GM23338 (cell line): Measurements from ENCODE around the gene PAX4. TPM values are rescaled to one million over a fixed set of nuclear protein-coding genes. Genes with fewer than 3 reads are reported as not detected.

Experiments
- ATAC-seq: fragments of 200-7000 bp; cut with Tn5 transposase; 3 replicates; pipeline ENCODE4 v1.9.1; 2020
- DNase-seq: peaks from one replicate; pipeline ENCODE4 v3.0.0-alpha.2; 2015; ENCODE audit warnings: low spot score
- H2AFZ ChIP-seq: fragments of 200-600 bp; sonication (generic); 2 replicates; pipeline ENCODE4 v1.8.0; 2016; ENCODE audit warnings: antibody characterized with exemption, mild to moderate bottlenecking, moderate library complexity
- H3F3A ChIP-seq: fragments of 200-600 bp; sonication (generic); replicated peaks from 2 replicates; pipeline ENCODE4 v1.8.0; 2017; ENCODE audit warnings: antibody characterized with exemption, mixed run types, low read depth
- H3K27ac ChIP-seq: fragments of 200-600 bp; sonication (generic); 2 replicates; pipeline ENCODE4 v1.6.1; 2016; ENCODE audit warnings: low read depth
- H3K27me3 ChIP-seq: fragments of 200-600 bp; sonication (generic); 2 replicates; pipeline ENCODE4 v1.8.0; 2016; ENCODE audit warnings: mild to moderate bottlenecking, mixed run types, moderate library complexity; ENCODE audit not compliant: insufficient read depth
- H3K36me3 ChIP-seq: fragments of 200-600 bp; sonication (generic); 2 replicates; pipeline ENCODE4 v1.8.0; 2016; ENCODE audit warnings: mild to moderate bottlenecking; ENCODE audit not compliant: insufficient read depth
- H3K4me1 ChIP-seq: fragments of 200-600 bp; sonication (generic); 2 replicates; pipeline ENCODE4 v1.8.0; 2016; ENCODE audit warnings: mild to moderate bottlenecking, moderate library complexity; ENCODE audit not compliant: insufficient read depth
- H3K4me2 ChIP-seq: fragments of 200-600 bp; sonication (generic); 2 replicates; pipeline ENCODE4 v1.7.1; 2017; ENCODE audit warnings: mixed run types
- H3K4me3 ChIP-seq: fragments of 200-600 bp; sonication (generic); 2 replicates; pipeline ENCODE4 v1.6.1; 2016; ENCODE audit warnings: mixed run types
- H3K79me2 ChIP-seq: fragments of 200-600 bp; sonication (generic); replicated peaks from 2 replicates; pipeline ENCODE4 v1.8.0; 2017; ENCODE audit warnings: mild to moderate bottlenecking; ENCODE audit not compliant: insufficient read depth
- H3K9me2 ChIP-seq: fragments of 200-600 bp; sonication (generic); 2 replicates; pipeline ENCODE4 v1.8.0; 2017; ENCODE audit not compliant: insufficient read depth
- H4K20me1 ChIP-seq: fragments of 200-600 bp; sonication (generic); replicated peaks from 2 replicates; pipeline ENCODE4 v1.8.0; 2017; ENCODE audit warnings: mild to moderate bottlenecking; ENCODE audit not compliant: insufficient read depth
- H3K27ac Mint-ChIP-seq: 2 replicates; pipeline ENCODE4 v1.8.0; 2020; ENCODE audit warnings: inconsistent platforms, mild to moderate bottlenecking, moderate library complexity, mixed read lengths
- H3K27me3 Mint-ChIP-seq: 3 replicates; pipeline ENCODE4 v1.8.0; 2022; ENCODE audit warnings: low read depth, mild to moderate bottlenecking, moderate library complexity, mixed read lengths, inconsistent platforms; ENCODE audit not compliant: insufficient read depth, poor library complexity
- H3K36me3 Mint-ChIP-seq: 3 replicates; pipeline ENCODE4 v1.8.0; 2021; ENCODE audit warnings: low read depth, mild to moderate bottlenecking, inconsistent platforms, moderate library complexity, mixed read lengths
- H3K4me1 Mint-ChIP-seq: 3 replicates; pipeline ENCODE4 v1.8.0; 2020; ENCODE audit warnings: mild to moderate bottlenecking, inconsistent platforms, mixed read lengths
- H3K4me3 Mint-ChIP-seq: 3 replicates; pipeline ENCODE4 v1.8.0; 2021; ENCODE audit warnings: moderate library complexity, mild to moderate bottlenecking, inconsistent platforms, mixed read lengths
- H3K9me3 Mint-ChIP-seq: 3 replicates; pipeline ENCODE4 v1.8.0; 2020; ENCODE audit warnings: moderate library complexity, mild to moderate bottlenecking, inconsistent platforms, mixed read lengths
- CREB1 ChIP-seq: fragments of 250-450 bp; sonication (Bioruptor Pico); IDR thresholded peaks from 2 replicates; pipeline ENCODE4 v1.5.0; 2020; ENCODE audit warnings: low read depth, mild to moderate bottlenecking, moderate library complexity
- EZH2 ChIP-seq: fragments of 200-600 bp; sonication (generic); IDR thresholded peaks from one replicate; pipeline ENCODE4 v1.8.0; 2017; ENCODE audit warnings: antibody characterized with exemption, mild to moderate bottlenecking, low read depth; ENCODE audit not compliant: unreplicated experiment
- EZH2phosphoT487 ChIP-seq: fragments of 200-600 bp; sonication (generic); IDR thresholded peaks from one replicate; pipeline ENCODE4 v1.8.1; 2018; ENCODE audit warnings: antibody characterized with exemption; ENCODE audit not compliant: unreplicated experiment
- JUNB ChIP-seq: IDR thresholded peaks from one replicate; pipeline ENCODE4 v1.6.1; 2016; ENCODE audit warnings: antibody characterized with exemption; ENCODE audit not compliant: unreplicated experiment
- NANOG ChIP-seq: IDR thresholded peaks from 2 replicates; pipeline ENCODE4 v1.6.1; 2016; ENCODE audit warnings: antibody characterized with exemption, borderline replicate concordance
- POLR2AphosphoS5 ChIP-seq: IDR thresholded peaks from 2 replicates; pipeline ENCODE4 v1.6.1; 2016; ENCODE audit warnings: antibody characterized with exemption, low read depth
- STAT1 ChIP-seq: IDR thresholded peaks from one replicate; pipeline ENCODE4 v1.6.1; 2016; ENCODE audit warnings: antibody characterized with exemption; ENCODE audit not compliant: unreplicated experiment
- ZNF114 ChIP-seq: fragments of 250-450 bp; sonication (Bioruptor Pico); IDR thresholded peaks from 2 replicates; pipeline ENCODE4 v1.5.0; 2020; ENCODE audit warnings: mild to moderate bottlenecking, moderate library complexity
- ZNF331 ChIP-seq: fragments of 250-450 bp; sonication (Bioruptor Pico); IDR thresholded peaks from 2 replicates; pipeline ENCODE4 v1.5.0; 2020; ENCODE audit warnings: low read depth, mild to moderate bottlenecking, moderate library complexity
- polyA plus RNA-seq: library from polyadenylated mRNA; unstranded; fragments of >200 nt; fragmentation: Nextera tagmentation; extraction: Ambion mirVana; gene quantifications from 2 replicates; pipeline ENCODE4 v1.2.1, GENCODE V29; 2016
- total RNA-seq: library from RNA; depleted of rRNA; stranded (reverse); fragments of >200 nt; shearing (Covaris generic); gene quantifications from 2 replicates; pipeline ENCODE4 v1.2.3, GENCODE V29; 2014
- TF ChIP-seq, protein P1 (sequence below), 2 experiments: fragments of 200-600 bp in 1 of 2; sonication (generic) in 1 of 2; conservative IDR thresholded peaks; 2 replicates each; pipeline versions ENCODE4 v1.5.1 to v1.6.1; 2016 to 2017; ENCODE audit warnings: antibody characterized with exemption in 2 of 2, low read depth in 2 of 2, mild to moderate bottlenecking in 2 of 2, moderate library complexity in 1 of 2
- TF ChIP-seq, protein P2 (sequence below): IDR thresholded peaks from one replicate; pipeline ENCODE4 v1.6.1; 2018; ENCODE audit warnings: antibody characterized with exemption; ENCODE audit not compliant: unreplicated experiment
- TF ChIP-seq, protein P3 (sequence below): IDR thresholded peaks from 2 replicates; pipeline ENCODE4 v1.6.1; 2016; ENCODE audit warnings: antibody characterized with exemption
- TF ChIP-seq, protein P4 (sequence below): fragments of 250-450 bp; sonication (Bioruptor Pico); IDR thresholded peaks from 2 replicates; pipeline ENCODE4 v1.5.0; 2020; ENCODE audit warnings: mild to moderate bottlenecking, moderate library complexity

The PAX4 gene
- total and polyA plus RNA-seq, 2 experiments from 2014 or later: not detected

DNA sequence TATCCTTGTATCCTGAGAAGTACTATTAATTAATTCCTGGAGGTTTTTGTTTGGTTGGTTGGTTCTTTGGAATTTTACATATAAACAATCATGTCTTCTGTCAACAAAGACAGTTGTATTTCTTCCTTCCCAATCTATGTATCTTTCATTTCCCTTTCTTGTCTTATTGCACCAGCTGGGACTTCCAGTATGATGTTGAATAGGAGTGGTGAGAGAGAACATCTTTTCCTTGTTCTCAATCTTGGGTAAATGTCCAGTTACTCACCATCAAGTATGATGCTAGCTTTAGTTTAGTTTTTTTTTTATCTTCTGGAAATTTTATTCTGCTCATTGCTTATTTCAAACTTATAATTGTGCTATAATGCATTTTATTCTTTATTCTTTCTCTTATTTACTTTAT lies 7.4 kb upstream of the PAX4 start:
- peaks cover 14% of the 10 kb centered on the region for H3K4me1 Mint-ChIP-seq
- H3K4me3 ChIP-seq: no peak overlapping the region
- H3K27ac ChIP-seq: no peak overlapping the region
- no peak overlapping the region for H3K27ac Mint-ChIP-seq
- no peaks in the 10 kb centered on the region for H3K79me2 ChIP-seq
- no peak overlapping the region for H2AFZ ChIP-seq
- no peak overlapping the region for H3K4me3 Mint-ChIP-seq
- H3K27me3 ChIP-seq: peaks cover 13% of the 10 kb centered on the region
- peaks cover 7% of the 10 kb centered on the region; the same call in 1 of the 2 replicates for H3K4me1 ChIP-seq
- H4K20me1 ChIP-seq: no peaks in the 10 kb centered on the region
- TF ChIP-seq, protein P1, sequence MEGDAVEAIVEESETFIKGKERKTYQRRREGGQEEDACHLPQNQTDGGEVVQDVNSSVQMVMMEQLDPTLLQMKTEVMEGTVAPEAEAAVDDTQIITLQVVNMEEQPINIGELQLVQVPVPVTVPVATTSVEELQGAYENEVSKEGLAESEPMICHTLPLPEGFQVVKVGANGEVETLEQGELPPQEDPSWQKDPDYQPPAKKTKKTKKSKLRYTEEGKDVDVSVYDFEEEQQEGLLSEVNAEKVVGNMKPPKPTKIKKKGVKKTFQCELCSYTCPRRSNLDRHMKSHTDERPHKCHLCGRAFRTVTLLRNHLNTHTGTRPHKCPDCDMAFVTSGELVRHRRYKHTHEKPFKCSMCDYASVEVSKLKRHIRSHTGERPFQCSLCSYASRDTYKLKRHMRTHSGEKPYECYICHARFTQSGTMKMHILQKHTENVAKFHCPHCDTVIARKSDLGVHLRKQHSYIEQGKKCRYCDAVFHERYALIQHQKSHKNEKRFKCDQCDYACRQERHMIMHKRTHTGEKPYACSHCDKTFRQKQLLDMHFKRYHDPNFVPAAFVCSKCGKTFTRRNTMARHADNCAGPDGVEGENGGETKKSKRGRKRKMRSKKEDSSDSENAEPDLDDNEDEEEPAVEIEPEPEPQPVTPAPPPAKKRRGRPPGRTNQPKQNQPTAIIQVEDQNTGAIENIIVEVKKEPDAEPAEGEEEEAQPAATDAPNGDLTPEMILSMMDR (conservative IDR thresholded peaks at IDR 0.05; ENCODE audit: low read depth in 2 of 2): no peak
- TF ChIP-seq POLR2AphosphoS5 (no peak), ZNF331 (no peak), EZH2phosphoT487 (no peak), STAT1 (no peak), JUNB (no peak), NANOG (no peak), ZNF114 (CRISPR knock-in tag) (no peak), EZH2 (no peak), CREB1 (CRISPR knock-in tag) (no peak)
- TF ChIP-seq, protein P2, sequence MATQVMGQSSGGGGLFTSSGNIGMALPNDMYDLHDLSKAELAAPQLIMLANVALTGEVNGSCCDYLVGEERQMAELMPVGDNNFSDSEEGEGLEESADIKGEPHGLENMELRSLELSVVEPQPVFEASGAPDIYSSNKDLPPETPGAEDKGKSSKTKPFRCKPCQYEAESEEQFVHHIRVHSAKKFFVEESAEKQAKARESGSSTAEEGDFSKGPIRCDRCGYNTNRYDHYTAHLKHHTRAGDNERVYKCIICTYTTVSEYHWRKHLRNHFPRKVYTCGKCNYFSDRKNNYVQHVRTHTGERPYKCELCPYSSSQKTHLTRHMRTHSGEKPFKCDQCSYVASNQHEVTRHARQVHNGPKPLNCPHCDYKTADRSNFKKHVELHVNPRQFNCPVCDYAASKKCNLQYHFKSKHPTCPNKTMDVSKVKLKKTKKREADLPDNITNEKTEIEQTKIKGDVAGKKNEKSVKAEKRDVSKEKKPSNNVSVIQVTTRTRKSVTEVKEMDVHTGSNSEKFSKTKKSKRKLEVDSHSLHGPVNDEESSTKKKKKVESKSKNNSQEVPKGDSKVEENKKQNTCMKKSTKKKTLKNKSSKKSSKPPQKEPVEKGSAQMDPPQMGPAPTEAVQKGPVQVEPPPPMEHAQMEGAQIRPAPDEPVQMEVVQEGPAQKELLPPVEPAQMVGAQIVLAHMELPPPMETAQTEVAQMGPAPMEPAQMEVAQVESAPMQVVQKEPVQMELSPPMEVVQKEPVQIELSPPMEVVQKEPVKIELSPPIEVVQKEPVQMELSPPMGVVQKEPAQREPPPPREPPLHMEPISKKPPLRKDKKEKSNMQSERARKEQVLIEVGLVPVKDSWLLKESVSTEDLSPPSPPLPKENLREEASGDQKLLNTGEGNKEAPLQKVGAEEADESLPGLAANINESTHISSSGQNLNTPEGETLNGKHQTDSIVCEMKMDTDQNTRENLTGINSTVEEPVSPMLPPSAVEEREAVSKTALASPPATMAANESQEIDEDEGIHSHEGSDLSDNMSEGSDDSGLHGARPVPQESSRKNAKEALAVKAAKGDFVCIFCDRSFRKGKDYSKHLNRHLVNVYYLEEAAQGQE: no peak
- TF ChIP-seq, protein P3, sequence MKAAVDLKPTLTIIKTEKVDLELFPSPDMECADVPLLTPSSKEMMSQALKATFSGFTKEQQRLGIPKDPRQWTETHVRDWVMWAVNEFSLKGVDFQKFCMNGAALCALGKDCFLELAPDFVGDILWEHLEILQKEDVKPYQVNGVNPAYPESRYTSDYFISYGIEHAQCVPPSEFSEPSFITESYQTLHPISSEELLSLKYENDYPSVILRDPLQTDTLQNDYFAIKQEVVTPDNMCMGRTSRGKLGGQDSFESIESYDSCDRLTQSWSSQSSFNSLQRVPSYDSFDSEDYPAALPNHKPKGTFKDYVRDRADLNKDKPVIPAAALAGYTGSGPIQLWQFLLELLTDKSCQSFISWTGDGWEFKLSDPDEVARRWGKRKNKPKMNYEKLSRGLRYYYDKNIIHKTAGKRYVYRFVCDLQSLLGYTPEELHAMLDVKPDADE: no peak
- TF ChIP-seq, protein P4, sequence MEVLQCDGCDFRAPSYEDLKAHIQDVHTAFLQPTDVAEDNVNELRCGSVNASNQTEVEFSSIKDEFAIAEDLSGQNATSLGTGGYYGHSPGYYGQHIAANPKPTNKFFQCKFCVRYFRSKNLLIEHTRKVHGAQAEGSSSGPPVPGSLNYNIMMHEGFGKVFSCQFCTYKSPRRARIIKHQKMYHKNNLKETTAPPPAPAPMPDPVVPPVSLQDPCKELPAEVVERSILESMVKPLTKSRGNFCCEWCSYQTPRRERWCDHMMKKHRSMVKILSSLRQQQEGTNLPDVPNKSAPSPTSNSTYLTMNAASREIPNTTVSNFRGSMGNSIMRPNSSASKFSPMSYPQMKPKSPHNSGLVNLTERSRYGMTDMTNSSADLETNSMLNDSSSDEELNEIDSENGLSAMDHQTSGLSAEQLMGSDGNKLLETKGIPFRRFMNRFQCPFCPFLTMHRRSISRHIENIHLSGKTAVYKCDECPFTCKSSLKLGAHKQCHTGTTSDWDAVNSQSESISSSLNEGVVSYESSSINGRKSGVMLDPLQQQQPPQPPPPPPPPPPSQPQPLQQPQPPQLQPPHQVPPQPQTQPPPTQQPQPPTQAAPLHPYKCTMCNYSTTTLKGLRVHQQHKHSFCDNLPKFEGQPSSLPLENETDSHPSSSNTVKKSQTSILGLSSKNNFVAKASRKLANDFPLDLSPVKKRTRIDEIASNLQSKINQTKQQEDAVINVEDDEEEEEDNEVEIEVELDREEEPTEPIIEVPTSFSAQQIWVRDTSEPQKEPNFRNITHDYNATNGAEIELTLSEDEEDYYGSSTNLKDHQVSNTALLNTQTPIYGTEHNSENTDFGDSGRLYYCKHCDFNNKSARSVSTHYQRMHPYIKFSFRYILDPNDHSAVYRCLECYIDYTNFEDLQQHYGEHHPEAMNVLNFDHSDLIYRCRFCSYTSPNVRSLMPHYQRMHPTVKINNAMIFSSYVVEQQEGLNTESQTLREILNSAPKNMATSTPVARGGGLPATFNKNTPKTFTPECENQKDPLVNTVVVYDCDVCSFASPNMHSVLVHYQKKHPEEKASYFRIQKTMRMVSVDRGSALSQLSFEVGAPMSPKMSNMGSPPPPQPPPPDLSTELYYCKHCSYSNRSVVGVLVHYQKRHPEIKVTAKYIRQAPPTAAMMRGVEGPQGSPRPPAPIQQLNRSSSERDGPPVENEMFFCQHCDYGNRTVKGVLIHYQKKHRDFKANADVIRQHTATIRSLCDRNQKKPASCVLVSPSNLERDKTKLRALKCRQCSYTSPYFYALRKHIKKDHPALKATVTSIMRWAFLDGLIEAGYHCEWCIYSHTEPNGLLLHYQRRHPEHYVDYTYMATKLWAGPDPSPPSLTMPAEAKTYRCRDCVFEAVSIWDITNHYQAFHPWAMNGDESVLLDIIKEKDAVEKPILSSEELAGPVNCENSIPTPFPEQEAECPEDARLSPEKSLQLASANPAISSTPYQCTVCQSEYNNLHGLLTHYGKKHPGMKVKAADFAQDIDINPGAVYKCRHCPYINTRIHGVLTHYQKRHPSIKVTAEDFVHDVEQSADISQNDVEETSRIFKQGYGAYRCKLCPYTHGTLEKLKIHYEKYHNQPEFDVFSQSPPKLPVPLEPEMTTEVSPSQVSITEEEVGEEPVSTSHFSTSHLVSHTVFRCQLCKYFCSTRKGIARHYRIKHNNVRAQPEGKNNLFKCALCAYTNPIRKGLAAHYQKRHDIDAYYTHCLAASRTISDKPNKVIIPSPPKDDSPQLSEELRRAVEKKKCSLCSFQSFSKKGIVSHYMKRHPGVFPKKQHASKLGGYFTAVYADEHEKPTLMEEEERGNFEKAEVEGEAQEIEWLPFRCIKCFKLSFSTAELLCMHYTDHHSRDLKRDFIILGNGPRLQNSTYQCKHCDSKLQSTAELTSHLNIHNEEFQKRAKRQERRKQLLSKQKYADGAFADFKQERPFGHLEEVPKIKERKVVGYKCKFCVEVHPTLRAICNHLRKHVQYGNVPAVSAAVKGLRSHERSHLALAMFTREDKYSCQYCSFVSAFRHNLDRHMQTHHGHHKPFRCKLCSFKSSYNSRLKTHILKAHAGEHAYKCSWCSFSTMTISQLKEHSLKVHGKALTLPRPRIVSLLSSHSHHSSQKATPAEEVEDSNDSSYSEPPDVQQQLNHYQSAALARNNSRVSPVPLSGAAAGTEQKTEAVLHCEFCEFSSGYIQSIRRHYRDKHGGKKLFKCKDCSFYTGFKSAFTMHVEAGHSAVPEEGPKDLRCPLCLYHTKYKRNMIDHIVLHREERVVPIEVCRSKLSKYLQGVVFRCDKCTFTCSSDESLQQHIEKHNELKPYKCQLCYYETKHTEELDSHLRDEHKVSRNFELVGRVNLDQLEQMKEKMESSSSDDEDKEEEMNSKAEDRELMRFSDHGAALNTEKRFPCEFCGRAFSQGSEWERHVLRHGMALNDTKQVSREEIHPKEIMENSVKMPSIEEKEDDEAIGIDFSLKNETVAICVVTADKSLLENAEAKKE (CRISPR knock-in tag): no peak
- DNase-seq (no peak), ATAC-seq (no peak)
- H3K27me3 Mint-ChIP-seq: peaks cover 9% of the 10 kb centered on the region
- H3K9me2 ChIP-seq: no peaks in the 10 kb centered on the region
- no peaks in the 10 kb centered on the region for H3K36me3 Mint-ChIP-seq
- 0 out of 2 replicates have a peak, but pooled peaks cover 4% of the 10 kb centered on the region for H3F3A ChIP-seq
- H3K9me3 Mint-ChIP-seq: no peaks in the 10 kb centered on the region
- H3K36me3 ChIP-seq: no peaks in the 10 kb centered on the region
- no peak overlapping the region for H3K4me2 ChIP-seq
